NCI-H460 (cell line): ENCODE measurements around the gene NBL1. TPM values are rescaled to one million over a fixed set of nuclear protein-coding genes. Genes with fewer than 3 reads are reported as not detected.

ENCODE experiments used
- DNase-seq: peaks from one replicate; pipeline ENCODE4 v3.0.0-alpha.2; 2016; ENCODE audit warnings: low read depth; ENCODE audit errors: extremely low read depth
- total RNA-seq: library from RNA; depleted of rRNA; stranded (reverse); fragments of >200 nt; shearing (Covaris generic); gene quantifications from 2 replicates; pipeline ENCODE4 v1.2.3, GENCODE V29; 2014; rRNA removed

Gene NBL1
- total RNA-seq, 1 experiment from 2014 or later, result 13.9 TPM

- DNase-seq, result no peak
These were observed 51.7 kb downstream of the NBL1 start for GRCh38 chr1:19695772-19696171.

- no peak for DNase-seq
These were observed 52.7 kb downstream of the NBL1 start for GRCh38 chr1:19696820-19697219.

- no peak for DNase-seq
These were observed 54.1 kb downstream of the NBL1 start for GRCh38 chr1:19698181-19698580.

- no peak for DNase-seq
These were observed 56.1 kb downstream of the NBL1 start for GRCh38 chr1:19700079-19700777.

- no peak for DNase-seq
These were observed 59.2 kb downstream of the NBL1 start for GRCh38 chr1:19703280-19703679.

- peak; percentile 33 for DNase-seq
These were observed 60.4 kb downstream of the NBL1 start for GRCh38 chr1:19704247-19705113.

- DNase-seq, result no peak
These were observed 61.4 kb downstream of the NBL1 start for GRCh38 chr1:19705464-19705863.

GRCh38 chr1:19706136-19706535, 62.0 kb downstream of the NBL1 start:
- no peak for DNase-seq

Other genes with a start within 250 kb of the NBL1 start
- 37.6 and 43.7 TPM in 2 replicates for gene CAPZB, start 158.8 kb upstream of the NBL1 start, total RNA-seq
- 0.12 TPM in 1 of 2 replicates, not detected in the other for gene HTR6, start 20.6 kb downstream of the NBL1 start, total RNA-seq
- 3.8 and 4.7 TPM in 2 replicates for gene TMCO4, start 155.6 kb downstream of the NBL1 start, total RNA-seq
- gene RNF186, start 171.0 kb downstream of the NBL1 start, total RNA-seq, result not detected in 2 replicates
- 3.6 and 4.2 TPM in 2 replicates for gene OTUD3, start 238.1 kb downstream of the NBL1 start, total RNA-seq